Measurements from ENCODE around the gene NBPF6.
"Not testable (repeated sequence)": the region's sequence is repeated elsewhere in the genome, so short reads cannot be mapped to it uniquely, and the experiment has no call there.

DNA sequence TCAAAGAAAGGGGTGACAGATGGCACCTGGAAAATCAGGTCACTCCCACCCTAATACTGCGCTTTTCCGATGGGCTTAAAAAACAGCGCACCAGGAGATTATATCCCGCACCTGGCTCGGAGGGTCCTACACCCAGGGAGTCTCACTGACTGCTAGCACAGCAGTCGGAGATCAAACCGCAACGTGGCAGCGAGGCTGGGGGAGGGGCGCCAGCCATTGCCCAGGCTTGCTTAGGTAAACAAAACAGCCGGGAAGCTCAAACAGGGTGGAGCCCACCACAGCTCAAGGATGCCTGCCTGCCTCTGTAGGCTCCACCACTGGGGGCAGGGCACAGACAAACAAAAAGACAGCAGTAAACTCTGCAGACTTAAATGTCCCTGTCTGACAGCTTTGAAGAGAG lies 36.6 kb downstream of the NBPF6 start:
- TF ChIP-seq POLR2AphosphoS5 (IDR thresholded peaks at IDR 0.05; ENCODE audit: low read depth, low read length); POLR2A (IDR thresholded peaks at IDR 0.05; ENCODE audit: low read depth, low read length); SPI1 (IDR thresholded peaks at IDR 0.05; ENCODE audit: low read depth, low read length); POU2F2 (IDR thresholded peaks at IDR 0.05; ENCODE audit: low read depth, low read length); TAF1 (IDR thresholded peaks at IDR 0.05; ENCODE audit: low read depth, low read length); PAX5 (IDR thresholded peaks at IDR 0.05; ENCODE audit: insufficient read depth, low read length, severe bottlenecking): not testable (repeated sequence)
